HEK293 (cell line): Measurements from ENCODE around the gene SPEM2.

Source experiments
- CTCF ChIP-seq: fragments of 450-650 bp; formaldehyde crosslinking; IDR thresholded peaks from 2 replicates; pipeline ENCODE4 v1.5.1; 2016; ENCODE audit warnings: missing biosample characterization, missing genetic modification characterization
- ZNF747 ChIP-seq: fragments of 450-650 bp; formaldehyde crosslinking; IDR thresholded peaks from 2 replicates; pipeline ENCODE4 v1.5.1; 2016; ENCODE audit warnings: missing biosample characterization, missing genetic modification characterization
- ZNF777 ChIP-seq: fragments of 450-650 bp; formaldehyde crosslinking; IDR thresholded peaks from 2 replicates; pipeline ENCODE4 v1.5.1; 2017; ENCODE audit warnings: missing biosample characterization, missing genetic modification characterization, borderline replicate concordance
- ZNF785 ChIP-seq: fragments of 450-650 bp; formaldehyde crosslinking; IDR thresholded peaks from 2 replicates; pipeline ENCODE4 v1.5.1; 2016; ENCODE audit warnings: missing biosample characterization, missing genetic modification characterization

GRCh38 chr17:7380321-7380720 lies 45.1 kb upstream of the SPEM2 start:
- TF ChIP-seq ZNF785 (tag by site-specific recombination) (no peak), CTCF (tag by site-specific recombination) (no peak), ZNF747 (tag by site-specific recombination) (no peak), ZNF777 (tag by site-specific recombination) (no peak)
